GM23338 (cell line): ENCODE results near the gene APP. TPM values are rescaled to one million over a fixed set of nuclear protein-coding genes. Genes with fewer than 3 reads are reported as not detected.

Experiments
- ATAC-seq: fragments of 200-7000 bp; cut with Tn5 transposase; 3 replicates; pipeline ENCODE4 v1.9.1; 2020
- DNase-seq: peaks from one replicate; pipeline ENCODE4 v3.0.0-alpha.2; 2015; ENCODE audit warnings: low spot score
- H2AFZ ChIP-seq: fragments of 200-600 bp; sonication (generic); 2 replicates; pipeline ENCODE4 v1.8.0; 2016; ENCODE audit warnings: antibody characterized with exemption, mild to moderate bottlenecking, moderate library complexity
- H3F3A ChIP-seq: fragments of 200-600 bp; sonication (generic); replicated peaks from 2 replicates; pipeline ENCODE4 v1.8.0; 2017; ENCODE audit warnings: antibody characterized with exemption, mixed run types, low read depth
- H3K27ac ChIP-seq: fragments of 200-600 bp; sonication (generic); 2 replicates; pipeline ENCODE4 v1.6.1; 2016; ENCODE audit warnings: low read depth
- H3K27me3 ChIP-seq: fragments of 200-600 bp; sonication (generic); 2 replicates; pipeline ENCODE4 v1.8.0; 2016; ENCODE audit warnings: mild to moderate bottlenecking, mixed run types, moderate library complexity; ENCODE audit not compliant: insufficient read depth
- H3K36me3 ChIP-seq: fragments of 200-600 bp; sonication (generic); 2 replicates; pipeline ENCODE4 v1.8.0; 2016; ENCODE audit warnings: mild to moderate bottlenecking; ENCODE audit not compliant: insufficient read depth
- H3K4me1 ChIP-seq: fragments of 200-600 bp; sonication (generic); 2 replicates; pipeline ENCODE4 v1.8.0; 2016; ENCODE audit warnings: mild to moderate bottlenecking, moderate library complexity; ENCODE audit not compliant: insufficient read depth
- H3K4me2 ChIP-seq: fragments of 200-600 bp; sonication (generic); 2 replicates; pipeline ENCODE4 v1.7.1; 2017; ENCODE audit warnings: mixed run types
- H3K4me3 ChIP-seq: fragments of 200-600 bp; sonication (generic); 2 replicates; pipeline ENCODE4 v1.6.1; 2016; ENCODE audit warnings: mixed run types
- H3K79me2 ChIP-seq: fragments of 200-600 bp; sonication (generic); replicated peaks from 2 replicates; pipeline ENCODE4 v1.8.0; 2017; ENCODE audit warnings: mild to moderate bottlenecking; ENCODE audit not compliant: insufficient read depth
- H3K9me2 ChIP-seq: fragments of 200-600 bp; sonication (generic); 2 replicates; pipeline ENCODE4 v1.8.0; 2017; ENCODE audit not compliant: insufficient read depth
- H4K20me1 ChIP-seq: fragments of 200-600 bp; sonication (generic); replicated peaks from 2 replicates; pipeline ENCODE4 v1.8.0; 2017; ENCODE audit warnings: mild to moderate bottlenecking; ENCODE audit not compliant: insufficient read depth
- H3K27ac Mint-ChIP-seq: 2 replicates; pipeline ENCODE4 v1.8.0; 2020; ENCODE audit warnings: inconsistent platforms, mild to moderate bottlenecking, moderate library complexity, mixed read lengths
- H3K27me3 Mint-ChIP-seq: 3 replicates; pipeline ENCODE4 v1.8.0; 2022; ENCODE audit warnings: low read depth, mild to moderate bottlenecking, moderate library complexity, mixed read lengths, inconsistent platforms; ENCODE audit not compliant: insufficient read depth, poor library complexity
- H3K36me3 Mint-ChIP-seq: 3 replicates; pipeline ENCODE4 v1.8.0; 2021; ENCODE audit warnings: low read depth, mild to moderate bottlenecking, inconsistent platforms, moderate library complexity, mixed read lengths
- H3K4me1 Mint-ChIP-seq: 3 replicates; pipeline ENCODE4 v1.8.0; 2020; ENCODE audit warnings: mild to moderate bottlenecking, inconsistent platforms, mixed read lengths
- H3K4me3 Mint-ChIP-seq: 3 replicates; pipeline ENCODE4 v1.8.0; 2021; ENCODE audit warnings: moderate library complexity, mild to moderate bottlenecking, inconsistent platforms, mixed read lengths
- H3K9me3 Mint-ChIP-seq: 3 replicates; pipeline ENCODE4 v1.8.0; 2020; ENCODE audit warnings: moderate library complexity, mild to moderate bottlenecking, inconsistent platforms, mixed read lengths
- CREB1 ChIP-seq: fragments of 250-450 bp; sonication (Bioruptor Pico); IDR thresholded peaks from 2 replicates; pipeline ENCODE4 v1.5.0; 2020; ENCODE audit warnings: low read depth, mild to moderate bottlenecking, moderate library complexity
- CTCF ChIP-seq, 2 experiments: fragments of 200-600 bp in 1 of 2; sonication (generic) in 1 of 2; conservative IDR thresholded peaks; 2 replicates each; pipeline versions ENCODE4 v1.5.1 to v1.6.1; 2016 to 2017; ENCODE audit warnings: antibody characterized with exemption in 2 of 2, low read depth in 2 of 2, mild to moderate bottlenecking in 2 of 2, moderate library complexity in 1 of 2
- NANOG ChIP-seq: IDR thresholded peaks from 2 replicates; pipeline ENCODE4 v1.6.1; 2016; ENCODE audit warnings: antibody characterized with exemption, borderline replicate concordance
- ZNF114 ChIP-seq: fragments of 250-450 bp; sonication (Bioruptor Pico); IDR thresholded peaks from 2 replicates; pipeline ENCODE4 v1.5.0; 2020; ENCODE audit warnings: mild to moderate bottlenecking, moderate library complexity
- ZNF462 ChIP-seq: fragments of 250-450 bp; sonication (Bioruptor Pico); IDR thresholded peaks from 2 replicates; pipeline ENCODE4 v1.5.0; 2020; ENCODE audit warnings: mild to moderate bottlenecking, moderate library complexity
- polyA plus RNA-seq: library from polyadenylated mRNA; unstranded; fragments of >200 nt; fragmentation: Nextera tagmentation; extraction: Ambion mirVana; gene quantifications from 2 replicates; pipeline ENCODE4 v1.2.1, GENCODE V29; 2016
- total RNA-seq: library from RNA; depleted of rRNA; stranded (reverse); fragments of >200 nt; shearing (Covaris generic); gene quantifications from 2 replicates; pipeline ENCODE4 v1.2.3, GENCODE V29; 2014

Gene APP
- total and polyA plus RNA-seq, 2 experiments from 2014 or later, result 69.4 to 444 TPM

- H2AFZ ChIP-seq, result no peak overlapping the region
- peaks cover 10% of the 10 kb centered on the region; the same call in 2 of the 3 replicates for H3K4me1 Mint-ChIP-seq
- TF ChIP-seq CTCF (conservative IDR thresholded peaks at IDR 0.05; ENCODE audit: low read depth in 2 of 2), result peak; percentile 76 to 93
- 0 out of 2 replicates have a peak, but pooled peaks have one; percentile 17 for TF ChIP-seq ZNF462 (CRISPR knock-in tag)
- no peak for TF ChIP-seq CREB1
- no peak for TF ChIP-seq NANOG
- TF ChIP-seq ZNF114, result 0 out of 2 replicates have a peak, but pooled peaks have one; percentile 73
- H3K27ac ChIP-seq, result no peak overlapping the region
- no peaks in the 10 kb centered on the region for H3K79me2 ChIP-seq
- ATAC-seq (no peak; the same call in 2 of the 3 replicates), DNase-seq (peak; percentile 69)
- H3K27me3 ChIP-seq, result no peaks in the 10 kb centered on the region
- no peaks in the 10 kb centered on the region for H3K36me3 Mint-ChIP-seq
- H3K4me3 Mint-ChIP-seq, result no peak overlapping the region
- H3K4me2 ChIP-seq, result no peak overlapping the region
- H3K4me3 ChIP-seq, result no peak overlapping the region
- H3K9me2 ChIP-seq, result no peaks in the 10 kb centered on the region
- peaks cover 3% of the 10 kb centered on the region for H3K27me3 Mint-ChIP-seq
- H3K4me1 ChIP-seq, result no peaks in the 10 kb centered on the region
- no peaks in the 10 kb centered on the region for H3K9me3 Mint-ChIP-seq
- no peaks in the 10 kb centered on the region for H3K36me3 ChIP-seq
- H3F3A ChIP-seq, result no peaks in the 10 kb centered on the region
- H4K20me1 ChIP-seq, result no peaks in the 10 kb centered on the region
- no peak overlapping the region for H3K27ac Mint-ChIP-seq
Observed at GRCh38 chr21:25862596-25862995, 308.0 kb downstream of the APP start.
